Ishikawa (cell line): Measurements from ENCODE around the gene SAC3D1.

Source experiments
- CEBPB ChIP-seq: IDR thresholded peaks from 2 replicates; pipeline ENCODE4 v1.6.1; 2012
- CREB1 ChIP-seq: IDR thresholded peaks from 2 replicates; pipeline ENCODE4 v1.6.1; 2012; ENCODE audit warnings: low read depth
- EGR1 ChIP-seq: IDR thresholded peaks from 2 replicates; pipeline ENCODE4 v1.6.1; 2012
- EP300 ChIP-seq: IDR thresholded peaks from 2 replicates; pipeline ENCODE4 v1.6.1; 2012; ENCODE audit warnings: borderline replicate concordance
- FOXM1 ChIP-seq: IDR thresholded peaks from 2 replicates; pipeline ENCODE4 v1.6.1; 2012; ENCODE audit warnings: low read depth, borderline replicate concordance
- MAX ChIP-seq: IDR thresholded peaks from 2 replicates; pipeline ENCODE4 v1.6.1; 2012
- NFIC ChIP-seq: IDR thresholded peaks from 2 replicates; pipeline ENCODE4 v1.6.1; 2012
- RAD21 ChIP-seq: IDR thresholded peaks from 2 replicates; pipeline ENCODE4 v1.6.1; 2012; ENCODE audit warnings: low read depth
- REST ChIP-seq: IDR thresholded peaks from 2 replicates; pipeline ENCODE4 v1.6.1; 2012; ENCODE audit warnings: low read depth, mild to moderate bottlenecking
- TAF1 ChIP-seq: IDR thresholded peaks from 2 replicates; pipeline ENCODE4 v1.6.1; 2012; ENCODE audit warnings: low read depth, mild to moderate bottlenecking
- TCF12 ChIP-seq: IDR thresholded peaks from 2 replicates; pipeline ENCODE4 v1.6.1; 2012; ENCODE audit warnings: low read depth
- TEAD4 ChIP-seq: IDR thresholded peaks from 2 replicates; pipeline ENCODE4 v1.6.1; 2012
- USF1 ChIP-seq: IDR thresholded peaks from 2 replicates; pipeline ENCODE4 v1.6.1; 2012
- YY1 ChIP-seq: IDR thresholded peaks from 2 replicates; pipeline ENCODE4 v1.6.1; 2012; ENCODE audit warnings: low read depth
- ZBTB7A ChIP-seq: IDR thresholded peaks from 2 replicates; pipeline ENCODE4 v1.6.1; 2012; ENCODE audit warnings: low read depth

Gene SAC3D1

GRCh38 chr11:65051398-65051858, 10.4 kb downstream of the SAC3D1 start:
- TF ChIP-seq MAX (no peak), YY1 (no peak), ZBTB7A (no peak), USF1 (no peak), EGR1 (no peak), TAF1 (no peak), NFIC (no peak), TEAD4 (no peak), EP300 (no peak), RAD21 (no peak), FOXM1 (no peak), CREB1 (no peak), REST (no peak), CEBPB (no peak), TCF12 (no peak)

GRCh38 chr11:65053827-65054508, 13.0 kb downstream of the SAC3D1 start:
- no peak for TF ChIP-seq EP300
- TF ChIP-seq EGR1: no peak
- TF ChIP-seq TEAD4: no peak
- no peak for TF ChIP-seq RAD21
- no peak for TF ChIP-seq YY1
- no peak for TF ChIP-seq CEBPB
- TF ChIP-seq ZBTB7A: no peak
- no peak for TF ChIP-seq USF1

GRCh38 chr11:65055538-65055937, 14.5 kb downstream of the SAC3D1 start:
- TF ChIP-seq FOXM1 (no peak), ZBTB7A (no peak), EGR1 (no peak), RAD21 (no peak), USF1 (no peak), NFIC (no peak), REST (no peak), TAF1 (no peak), TEAD4 (no peak), TCF12 (no peak), EP300 (no peak), CREB1 (no peak), MAX (no peak), YY1 (no peak), CEBPB (no peak)

- TF ChIP-seq TAF1 (no peak), MAX (no peak), RAD21 (no peak), ZBTB7A (no peak), CREB1 (no peak), NFIC (no peak), TCF12 (no peak), REST (no peak), EP300 (no peak), CEBPB (no peak)
Observed at GRCh38 chr11:65056999-65057398, 16.0 kb downstream of the SAC3D1 start.
